ENCODE results near the gene OR6C2.

GRCh38 chr12:55499231-55499630 is 55.4 kb downstream of the OR6C2 start:
- TF ChIP-seq, protein P1, sequence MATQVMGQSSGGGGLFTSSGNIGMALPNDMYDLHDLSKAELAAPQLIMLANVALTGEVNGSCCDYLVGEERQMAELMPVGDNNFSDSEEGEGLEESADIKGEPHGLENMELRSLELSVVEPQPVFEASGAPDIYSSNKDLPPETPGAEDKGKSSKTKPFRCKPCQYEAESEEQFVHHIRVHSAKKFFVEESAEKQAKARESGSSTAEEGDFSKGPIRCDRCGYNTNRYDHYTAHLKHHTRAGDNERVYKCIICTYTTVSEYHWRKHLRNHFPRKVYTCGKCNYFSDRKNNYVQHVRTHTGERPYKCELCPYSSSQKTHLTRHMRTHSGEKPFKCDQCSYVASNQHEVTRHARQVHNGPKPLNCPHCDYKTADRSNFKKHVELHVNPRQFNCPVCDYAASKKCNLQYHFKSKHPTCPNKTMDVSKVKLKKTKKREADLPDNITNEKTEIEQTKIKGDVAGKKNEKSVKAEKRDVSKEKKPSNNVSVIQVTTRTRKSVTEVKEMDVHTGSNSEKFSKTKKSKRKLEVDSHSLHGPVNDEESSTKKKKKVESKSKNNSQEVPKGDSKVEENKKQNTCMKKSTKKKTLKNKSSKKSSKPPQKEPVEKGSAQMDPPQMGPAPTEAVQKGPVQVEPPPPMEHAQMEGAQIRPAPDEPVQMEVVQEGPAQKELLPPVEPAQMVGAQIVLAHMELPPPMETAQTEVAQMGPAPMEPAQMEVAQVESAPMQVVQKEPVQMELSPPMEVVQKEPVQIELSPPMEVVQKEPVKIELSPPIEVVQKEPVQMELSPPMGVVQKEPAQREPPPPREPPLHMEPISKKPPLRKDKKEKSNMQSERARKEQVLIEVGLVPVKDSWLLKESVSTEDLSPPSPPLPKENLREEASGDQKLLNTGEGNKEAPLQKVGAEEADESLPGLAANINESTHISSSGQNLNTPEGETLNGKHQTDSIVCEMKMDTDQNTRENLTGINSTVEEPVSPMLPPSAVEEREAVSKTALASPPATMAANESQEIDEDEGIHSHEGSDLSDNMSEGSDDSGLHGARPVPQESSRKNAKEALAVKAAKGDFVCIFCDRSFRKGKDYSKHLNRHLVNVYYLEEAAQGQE (IDR thresholded peaks at IDR 0.05; ENCODE audit: insufficient replicate concordance, low read depth): no peak
- TF ChIP-seq, protein P2, sequence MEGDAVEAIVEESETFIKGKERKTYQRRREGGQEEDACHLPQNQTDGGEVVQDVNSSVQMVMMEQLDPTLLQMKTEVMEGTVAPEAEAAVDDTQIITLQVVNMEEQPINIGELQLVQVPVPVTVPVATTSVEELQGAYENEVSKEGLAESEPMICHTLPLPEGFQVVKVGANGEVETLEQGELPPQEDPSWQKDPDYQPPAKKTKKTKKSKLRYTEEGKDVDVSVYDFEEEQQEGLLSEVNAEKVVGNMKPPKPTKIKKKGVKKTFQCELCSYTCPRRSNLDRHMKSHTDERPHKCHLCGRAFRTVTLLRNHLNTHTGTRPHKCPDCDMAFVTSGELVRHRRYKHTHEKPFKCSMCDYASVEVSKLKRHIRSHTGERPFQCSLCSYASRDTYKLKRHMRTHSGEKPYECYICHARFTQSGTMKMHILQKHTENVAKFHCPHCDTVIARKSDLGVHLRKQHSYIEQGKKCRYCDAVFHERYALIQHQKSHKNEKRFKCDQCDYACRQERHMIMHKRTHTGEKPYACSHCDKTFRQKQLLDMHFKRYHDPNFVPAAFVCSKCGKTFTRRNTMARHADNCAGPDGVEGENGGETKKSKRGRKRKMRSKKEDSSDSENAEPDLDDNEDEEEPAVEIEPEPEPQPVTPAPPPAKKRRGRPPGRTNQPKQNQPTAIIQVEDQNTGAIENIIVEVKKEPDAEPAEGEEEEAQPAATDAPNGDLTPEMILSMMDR (IDR thresholded peaks at IDR 0.05; ENCODE audit: insufficient read depth, low read length): no peak
- TF ChIP-seq POLR2AphosphoS5 (IDR thresholded peaks at IDR 0.05; ENCODE audit: low read depth): no peak
